GM21390 (cell line): ENCODE data around the gene PRXL2B.

Experiments used
- ATAC-seq: cut with Tn5 transposase; IDR thresholded peaks from one replicate; pipeline ENCODE4 v1.9.1; 2021; ENCODE audit not compliant: unreplicated experiment

The PRXL2B gene

GRCh38 chr1:2584686-2585317 lies 1.8 kb upstream of the PRXL2B start:
- no peak for ATAC-seq

- ATAC-seq: peak; percentile 38
These were observed 1.1 kb upstream of the PRXL2B start for GRCh38 chr1:2585318-2586092.

- ATAC-seq: peak; percentile 11
These were observed 688 bp downstream of the PRXL2B start for GRCh38 chr1:2587071-2587859.

GRCh38 chr1:2587860-2588571 lies 1.4 kb downstream of the PRXL2B start:
- no peak for ATAC-seq

GRCh38 chr1:2588661-2589430 lies 2.3 kb downstream of the PRXL2B start:
- ATAC-seq: no peak

GRCh38 chr1:2589431-2590232 lies 3.1 kb downstream of the PRXL2B start:
- ATAC-seq: no peak

GRCh38 chr1:2590233-2591141 lies 3.9 kb downstream of the PRXL2B start:
- ATAC-seq: no peak

GRCh38 chr1:2591233-2591580 lies 4.6 kb downstream of the PRXL2B start:
- ATAC-seq: no peak

- no peak for ATAC-seq
These were observed 5.1 kb downstream of the PRXL2B start for GRCh38 chr1:2591581-2592261.

- no peak for ATAC-seq
These were observed 6.1 kb downstream of the PRXL2B start for GRCh38 chr1:2592672-2593071.

GRCh38 chr1:2593251-2593878 lies 6.8 kb downstream of the PRXL2B start:
- ATAC-seq: no peak

- no peak for ATAC-seq
These were observed 7.5 kb downstream of the PRXL2B start for GRCh38 chr1:2594001-2594640.

- no peak for ATAC-seq
These were observed 8.1 kb downstream of the PRXL2B start for GRCh38 chr1:2594641-2595131.

GRCh38 chr1:2595261-2595811 lies 8.8 kb downstream of the PRXL2B start:
- ATAC-seq: no peak

- ATAC-seq: no peak
These were observed 9.4 kb downstream of the PRXL2B start for GRCh38 chr1:2595812-2596529.
